HG03108 (cell line): ENCODE results near the gene ARL6IP4.
"Not testable (repeated sequence)": the region's sequence is repeated elsewhere in the genome, so short reads cannot be mapped to it uniquely, and the experiment has no call there.

Source experiments
- ATAC-seq: cut with Tn5 transposase; IDR thresholded peaks from one replicate; pipeline ENCODE4 v1.9.1; 2021; ENCODE audit warnings: moderate library complexity; ENCODE audit not compliant: unreplicated experiment

Gene ARL6IP4

GRCh38 chr12:123005081-123005626 lies 24.7 kb downstream of the ARL6IP4 start:
- no peak for ATAC-seq

GRCh38 chr12:123006977-123007376 lies 26.5 kb downstream of the ARL6IP4 start:
- no peak for ATAC-seq

DNA sequence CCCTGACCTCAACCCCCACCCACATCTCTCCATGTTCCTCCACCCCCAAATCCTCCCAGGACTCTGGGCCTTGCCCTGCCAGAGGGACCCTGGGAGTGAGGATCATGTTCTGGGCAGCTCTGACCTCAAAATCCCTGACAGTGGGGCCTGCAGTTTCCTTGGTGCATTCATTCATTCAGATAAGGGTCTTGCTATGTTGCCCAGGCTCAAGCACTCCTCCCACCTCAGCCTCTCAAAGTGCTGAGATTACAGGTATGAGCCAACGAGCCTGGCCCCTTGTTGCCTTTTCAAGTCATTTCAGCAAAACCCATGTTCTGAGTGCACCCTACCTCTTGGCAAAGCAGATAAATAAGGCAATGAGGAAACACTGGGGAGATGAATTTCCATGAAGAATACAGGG lies 29.6 kb downstream of the ARL6IP4 start:
- ATAC-seq, result no peak

- no peak for ATAC-seq
Measured at GRCh38 chr12:123010681-123011080, 30.2 kb downstream of the ARL6IP4 start.

- no peak for ATAC-seq
Measured at GRCh38 chr12:123011701-123012100, 31.2 kb downstream of the ARL6IP4 start.

DNA sequence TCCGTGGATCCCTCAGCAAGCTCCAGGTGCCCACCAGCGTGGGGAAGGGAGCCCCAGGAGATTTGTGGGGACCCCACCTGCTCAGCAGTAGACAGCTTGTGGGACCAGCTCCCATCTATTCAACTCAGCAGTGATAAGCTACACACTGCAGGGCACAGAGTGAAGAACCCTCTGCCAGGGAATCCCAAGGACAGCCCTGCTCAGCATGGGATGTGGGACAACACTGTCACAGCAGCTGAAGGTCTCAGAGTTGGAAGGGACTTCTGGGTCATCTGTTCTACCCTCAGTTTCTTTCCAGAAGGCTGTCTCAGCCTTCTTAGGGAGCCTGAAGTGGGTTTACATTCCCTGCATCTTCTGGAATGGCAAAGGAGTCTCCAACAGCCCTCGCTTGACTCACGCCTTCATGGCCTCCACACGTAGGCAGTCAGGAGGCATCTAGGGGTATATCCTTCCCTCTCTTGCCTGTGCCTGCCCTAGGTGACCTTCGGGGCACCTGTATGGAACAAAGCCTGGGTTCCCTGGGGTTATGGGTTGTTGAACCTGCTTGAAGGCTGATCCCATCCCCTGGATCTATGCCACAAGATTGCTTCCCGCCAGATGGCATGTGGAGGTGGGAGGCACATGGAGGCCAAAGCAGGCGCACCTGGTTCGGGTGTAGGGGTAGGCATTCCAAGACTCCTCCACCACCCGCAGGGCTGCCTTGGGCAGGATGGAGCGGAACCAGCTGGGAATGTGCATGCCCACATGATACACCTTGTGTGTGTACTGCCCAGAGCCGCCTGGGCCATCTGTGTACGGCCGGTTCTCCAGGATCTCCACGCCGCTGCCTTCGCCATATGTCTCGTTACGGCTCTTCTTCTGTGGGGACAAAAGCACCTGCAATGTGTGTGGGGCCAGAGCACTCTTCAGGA lies 33.0 kb downstream of the ARL6IP4 start:
- no peak for ATAC-seq

GRCh38 chr12:123014473-123014872 lies 34.0 kb downstream of the ARL6IP4 start:
- not testable (repeated sequence) for ATAC-seq

- ATAC-seq, result no peak
Measured at GRCh38 chr12:123017753-123018152, 37.3 kb downstream of the ARL6IP4 start.

- no peak for ATAC-seq
Measured at GRCh38 chr12:123019841-123020138, 39.3 kb downstream of the ARL6IP4 start.

DNA sequence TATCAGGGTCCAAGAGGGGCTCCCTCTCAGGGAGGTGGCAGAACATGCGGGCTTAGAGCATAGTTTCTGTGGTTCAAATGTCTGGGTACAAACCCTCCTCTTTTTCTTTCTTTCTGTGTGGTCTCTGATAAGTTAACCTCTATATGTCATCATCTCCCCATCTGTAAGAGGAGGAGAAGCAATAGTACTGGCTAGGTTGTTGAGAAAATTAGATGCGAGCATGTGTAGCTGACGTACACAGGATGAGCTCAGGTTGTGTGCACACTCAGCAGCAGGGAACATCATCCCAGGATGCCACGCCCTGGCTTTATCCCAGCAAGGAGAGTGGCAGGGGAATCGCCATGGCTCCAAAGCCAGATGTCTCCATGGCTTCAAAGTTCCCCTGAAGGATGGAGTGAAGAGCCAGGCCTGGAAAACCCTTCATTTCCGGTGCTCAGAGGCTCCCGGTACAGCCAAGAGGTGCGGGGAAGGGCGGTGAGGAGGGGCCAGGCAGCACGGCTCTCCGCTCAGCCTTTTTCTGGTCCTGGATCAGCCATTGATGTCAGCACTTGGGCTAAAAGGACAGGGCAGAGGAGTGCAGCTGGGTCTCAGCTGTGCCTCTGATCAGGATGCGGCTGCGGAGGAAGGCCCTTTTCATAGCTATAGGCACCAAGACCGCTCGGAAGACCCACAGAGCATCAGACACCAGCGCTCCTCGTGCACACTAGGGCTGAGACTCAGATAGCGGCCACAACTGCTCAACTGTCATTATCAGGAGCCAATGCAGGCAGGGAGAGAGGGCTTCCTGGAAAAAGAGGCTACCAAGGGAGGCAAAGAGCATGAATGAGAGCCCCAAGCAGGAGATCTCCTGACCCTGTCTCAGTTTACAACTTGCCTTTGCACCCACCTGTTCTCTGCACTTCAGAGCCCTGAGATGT lies 41.5 kb downstream of the ARL6IP4 start:
- no peak for ATAC-seq

- ATAC-seq, result no peak
Measured at GRCh38 chr12:123022846-123023245, 42.4 kb downstream of the ARL6IP4 start.

DNA sequence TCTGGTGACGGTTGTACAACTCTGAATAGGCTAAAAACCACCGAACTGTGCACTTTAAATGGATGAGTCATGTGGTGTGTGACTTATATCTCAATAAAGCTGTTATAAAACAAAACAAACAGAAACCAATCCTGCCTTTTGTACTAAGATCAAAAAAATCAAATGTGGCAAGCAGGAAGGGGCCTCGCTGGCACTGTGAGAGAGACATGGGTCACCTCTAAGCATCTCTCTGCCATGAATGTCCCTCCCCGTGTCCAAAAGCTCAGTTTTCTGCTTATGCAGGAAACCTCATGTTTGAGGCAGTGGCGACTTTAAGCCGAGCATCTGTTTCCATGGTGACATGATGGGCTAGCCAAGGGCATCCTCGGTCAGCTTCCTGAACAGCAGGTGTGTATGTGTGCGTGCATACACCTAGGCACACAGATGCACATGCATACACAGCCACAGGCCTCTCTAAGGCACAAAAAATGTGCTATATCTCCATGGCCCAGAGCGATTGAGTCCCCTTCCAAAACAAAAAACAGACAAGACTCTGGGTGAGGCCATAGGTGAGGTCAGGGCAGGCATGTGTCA lies 44.4 kb downstream of the ARL6IP4 start:
- ATAC-seq, result no peak

DNA sequence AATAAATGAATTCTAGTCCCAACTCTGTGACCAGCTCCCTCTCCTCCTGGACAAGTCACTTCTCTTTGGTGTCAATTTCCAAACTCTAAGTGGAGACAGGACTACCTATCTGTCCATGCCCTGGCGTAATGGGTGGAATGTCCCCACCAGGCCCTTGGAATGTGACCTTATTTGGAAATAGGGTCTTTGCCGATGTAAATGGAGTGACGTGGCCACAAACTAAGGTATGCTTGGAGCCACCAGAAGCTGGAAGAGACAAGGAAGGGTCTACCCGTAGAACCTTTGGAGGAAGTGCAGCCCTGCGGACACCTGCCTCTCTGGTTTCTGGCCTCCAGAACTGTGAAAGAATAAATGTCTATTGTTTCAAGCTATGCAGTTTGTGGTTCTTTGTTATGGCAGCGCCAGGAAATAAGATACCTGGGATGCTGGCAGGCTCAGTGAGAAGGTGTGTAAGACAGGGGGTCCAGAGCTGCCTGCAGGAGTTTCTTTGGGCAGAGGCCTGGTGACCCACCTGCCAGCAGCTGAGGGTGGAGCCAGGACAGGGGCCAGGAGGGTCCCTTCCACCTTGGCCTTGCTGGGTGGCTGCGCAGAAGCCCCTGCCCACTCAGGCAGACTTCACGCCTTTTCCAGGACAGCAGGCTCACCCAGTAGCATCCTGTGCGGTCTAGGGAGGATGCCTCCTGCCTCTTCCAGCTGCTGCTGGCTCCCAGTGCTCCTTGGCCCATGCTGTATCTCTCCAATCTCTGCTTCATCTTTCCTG lies 45.8 kb downstream of the ARL6IP4 start:
- no peak for ATAC-seq

GRCh38 chr12:123027726-123028445 lies 47.4 kb downstream of the ARL6IP4 start:
- no peak for ATAC-seq

GRCh38 chr12:123028475-123028874 lies 48.0 kb downstream of the ARL6IP4 start:
- ATAC-seq, result no peak

GRCh38 chr12:123029550-123029949 lies 49.1 kb downstream of the ARL6IP4 start:
- ATAC-seq, result no peak

- no peak for ATAC-seq
Measured at GRCh38 chr12:123030686-123031085, 50.2 kb downstream of the ARL6IP4 start.

GRCh38 chr12:123031171-123031845 lies 50.8 kb downstream of the ARL6IP4 start:
- ATAC-seq, result no peak
